ENCODE data around the gene MEAK7.
A peak's percentile ranks its signal among the peaks of the same experiment; 100 is the strongest.
"Not testable (repeated sequence)": the region's sequence is repeated elsewhere in the genome, so short reads cannot be mapped to it uniquely, and the experiment has no call there.

The MEAK7 gene

DNA sequence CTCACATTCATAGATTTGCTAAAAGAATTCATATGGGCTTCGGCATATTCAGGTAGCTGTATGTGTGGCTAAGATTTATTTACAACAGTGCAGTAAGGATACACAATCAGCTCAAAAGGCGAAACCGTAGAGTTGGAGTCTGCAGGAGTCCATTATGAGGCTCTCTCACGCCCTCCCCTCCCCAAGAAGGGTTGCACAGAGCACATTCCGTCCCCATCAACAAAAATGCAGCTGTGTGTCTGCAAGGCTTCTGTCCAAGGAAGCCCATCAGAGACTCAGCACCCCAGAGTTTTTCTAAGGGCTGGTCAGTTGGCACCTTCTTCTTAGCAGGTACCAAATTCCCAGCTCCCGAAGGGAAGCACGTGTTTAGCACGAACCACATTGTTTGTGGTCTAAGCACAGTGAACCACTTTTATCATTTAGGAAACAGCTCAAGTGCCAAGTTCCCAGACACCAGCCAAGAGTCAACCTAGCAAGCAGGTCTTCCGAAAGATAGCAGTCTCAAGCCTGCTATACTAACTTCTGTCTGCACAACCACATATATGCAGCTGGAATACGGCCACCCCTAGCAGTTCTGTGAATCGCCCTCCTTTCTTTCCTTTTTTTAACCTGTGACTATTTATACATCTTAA lies 28.5 kb upstream of the MEAK7 start:
- DNase-seq (ENCODE audit: low spot score), result no peak

GRCh38 chr16:84532291-84532724 lies 27.8 kb upstream of the MEAK7 start:
- DNase-seq (ENCODE audit: low spot score), result peak; percentile 64

- DNase-seq (ENCODE audit: low spot score), result no peak
These were observed 27.2 kb upstream of the MEAK7 start for GRCh38 chr16:84531671-84532111.

- no peak for DNase-seq (ENCODE audit: low spot score)
These were observed 26.1 kb upstream of the MEAK7 start for GRCh38 chr16:84530590-84530989.

DNA sequence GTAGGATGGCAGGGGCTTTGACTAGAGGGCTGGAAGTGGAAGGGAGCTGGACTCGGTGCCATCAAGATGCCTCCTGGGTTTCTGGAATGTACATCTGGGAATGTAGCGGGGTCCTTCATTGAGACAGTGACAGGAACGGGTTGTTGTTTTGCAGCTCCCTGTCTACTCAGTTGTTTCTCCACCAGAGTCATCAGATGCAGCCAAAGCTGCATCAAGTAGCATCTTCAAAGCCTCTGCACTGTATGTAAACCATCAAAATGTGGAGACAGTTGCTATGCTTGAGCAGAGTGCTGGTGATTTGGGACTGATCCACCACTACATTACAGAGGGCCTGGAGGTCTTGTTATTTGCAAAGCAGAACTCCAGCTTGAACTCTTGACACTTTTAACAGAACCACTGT lies 25.1 kb upstream of the MEAK7 start:
- no peak for DNase-seq (ENCODE audit: low spot score)

- DNase-seq (ENCODE audit: low spot score), result no peak
These were observed 23.9 kb upstream of the MEAK7 start for GRCh38 chr16:84528322-84528721.

DNA sequence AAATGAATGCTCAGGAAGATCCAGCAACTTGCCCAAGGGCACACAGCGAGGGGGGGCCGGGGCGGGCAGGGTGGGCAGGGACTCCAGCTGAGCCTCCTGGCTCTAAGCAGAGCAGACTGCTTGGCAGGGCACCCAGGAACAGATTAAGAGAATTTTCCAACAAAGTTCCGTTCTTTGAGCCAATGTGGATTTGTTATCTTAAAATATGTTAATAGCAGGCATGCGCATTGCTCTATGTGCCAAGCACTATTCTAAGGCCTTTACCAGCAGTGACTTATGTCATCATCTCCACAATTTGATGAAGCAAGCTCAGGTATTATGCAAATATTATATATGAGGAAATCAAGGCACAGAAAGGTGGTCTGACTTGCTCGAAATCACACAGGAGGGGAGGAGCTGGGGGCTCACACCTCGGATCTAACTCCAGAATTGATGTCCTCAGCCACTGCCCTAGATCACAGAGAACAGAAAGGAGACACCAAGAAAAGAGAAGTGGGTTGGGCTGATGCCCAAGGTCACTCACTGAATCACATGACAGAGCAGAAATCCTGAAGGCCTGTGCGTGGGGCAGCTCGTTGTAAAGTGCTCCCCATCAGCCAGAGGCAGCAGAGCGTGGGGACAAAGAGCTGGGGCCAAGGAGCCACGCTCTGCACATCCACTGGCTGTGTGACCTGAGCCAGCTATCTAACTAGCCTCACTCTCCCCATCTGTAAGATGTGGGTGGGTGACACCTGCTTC lies 23.2 kb upstream of the MEAK7 start:
- DNase-seq (ENCODE audit: low spot score), result no peak

GRCh38 chr16:84526794-84527531 lies 22.5 kb upstream of the MEAK7 start:
- DNase-seq (ENCODE audit: low spot score), result no peak

GRCh38 chr16:84524941-84525581 lies 20.6 kb upstream of the MEAK7 start:
- not testable (repeated sequence) for DNase-seq (ENCODE audit: low spot score)

- DNase-seq (ENCODE audit: low spot score), result no peak
These were observed 20.0 kb upstream of the MEAK7 start for GRCh38 chr16:84524346-84524920.

DNA sequence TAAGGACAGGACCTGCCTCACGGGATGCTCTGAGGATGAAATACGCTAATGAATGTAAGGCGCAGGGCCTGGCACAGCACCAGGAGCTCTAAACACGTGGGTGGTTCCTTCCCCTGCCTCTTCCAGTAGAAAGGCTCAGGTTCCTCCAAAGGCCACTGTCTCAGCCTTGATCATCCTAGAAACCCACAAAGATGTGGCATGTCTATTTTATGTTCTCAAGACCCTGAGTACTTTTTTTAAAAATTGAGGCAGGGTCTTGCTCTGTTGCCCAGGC lies 17.0 kb upstream of the MEAK7 start:
- no peak for DNase-seq (ENCODE audit: low spot score)

- no peak for DNase-seq (ENCODE audit: low spot score)
These were observed 16.5 kb upstream of the MEAK7 start for GRCh38 chr16:84520725-84521496.

DNA sequence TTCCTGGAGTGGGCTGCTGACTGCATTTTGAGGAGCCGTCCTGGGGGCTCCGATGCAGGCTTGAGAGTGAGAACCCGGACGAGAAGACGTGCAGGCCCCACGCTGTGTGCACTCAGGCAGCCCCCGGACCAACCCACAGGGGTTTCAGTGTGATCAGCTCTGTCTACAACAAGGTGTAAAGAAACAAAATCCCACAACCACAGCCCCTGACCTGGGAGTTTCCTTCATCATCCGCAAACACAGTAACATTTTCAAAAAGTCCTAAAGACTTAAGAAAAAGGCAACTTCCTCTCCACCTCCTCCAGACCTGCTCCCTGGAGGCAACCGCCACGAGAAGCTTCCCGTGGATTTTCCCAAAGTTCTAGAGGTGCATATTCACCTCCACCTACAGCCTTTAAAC lies 15.4 kb upstream of the MEAK7 start:
- DNase-seq (ENCODE audit: low spot score), result no peak

DNA sequence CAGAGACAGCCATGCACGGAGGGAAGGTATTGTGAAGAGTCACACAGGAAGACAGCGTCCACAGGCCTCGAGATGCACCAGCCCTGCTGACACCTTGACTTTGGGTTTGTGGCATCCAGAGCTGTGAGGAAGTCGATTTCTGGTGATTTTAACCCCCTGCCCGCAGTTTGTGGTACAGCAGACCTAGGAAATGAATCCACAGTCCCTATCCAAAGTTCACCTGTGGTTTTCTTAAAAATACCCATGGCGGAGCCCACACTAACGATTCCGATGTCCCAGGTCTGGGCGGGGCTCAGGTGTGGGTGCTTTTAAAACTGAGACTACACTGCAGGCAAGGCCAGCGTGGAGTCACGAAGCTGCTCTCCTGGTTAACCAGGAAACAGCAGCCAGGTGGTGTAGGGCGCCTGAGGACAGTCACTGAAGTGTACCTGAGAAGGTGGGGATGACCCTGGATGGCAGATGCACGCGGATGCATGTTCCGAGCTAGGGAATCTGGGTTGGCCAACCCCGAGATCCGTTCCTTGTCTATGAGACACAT lies 14.4 kb upstream of the MEAK7 start:
- no peak for DNase-seq (ENCODE audit: low spot score)

GRCh38 chr16:84518220-84518619 lies 13.8 kb upstream of the MEAK7 start:
- peak; percentile 74 for DNase-seq (ENCODE audit: low spot score)

- no peak for DNase-seq (ENCODE audit: low spot score)
These were observed 12.9 kb upstream of the MEAK7 start for GRCh38 chr16:84517366-84517765.

DNA sequence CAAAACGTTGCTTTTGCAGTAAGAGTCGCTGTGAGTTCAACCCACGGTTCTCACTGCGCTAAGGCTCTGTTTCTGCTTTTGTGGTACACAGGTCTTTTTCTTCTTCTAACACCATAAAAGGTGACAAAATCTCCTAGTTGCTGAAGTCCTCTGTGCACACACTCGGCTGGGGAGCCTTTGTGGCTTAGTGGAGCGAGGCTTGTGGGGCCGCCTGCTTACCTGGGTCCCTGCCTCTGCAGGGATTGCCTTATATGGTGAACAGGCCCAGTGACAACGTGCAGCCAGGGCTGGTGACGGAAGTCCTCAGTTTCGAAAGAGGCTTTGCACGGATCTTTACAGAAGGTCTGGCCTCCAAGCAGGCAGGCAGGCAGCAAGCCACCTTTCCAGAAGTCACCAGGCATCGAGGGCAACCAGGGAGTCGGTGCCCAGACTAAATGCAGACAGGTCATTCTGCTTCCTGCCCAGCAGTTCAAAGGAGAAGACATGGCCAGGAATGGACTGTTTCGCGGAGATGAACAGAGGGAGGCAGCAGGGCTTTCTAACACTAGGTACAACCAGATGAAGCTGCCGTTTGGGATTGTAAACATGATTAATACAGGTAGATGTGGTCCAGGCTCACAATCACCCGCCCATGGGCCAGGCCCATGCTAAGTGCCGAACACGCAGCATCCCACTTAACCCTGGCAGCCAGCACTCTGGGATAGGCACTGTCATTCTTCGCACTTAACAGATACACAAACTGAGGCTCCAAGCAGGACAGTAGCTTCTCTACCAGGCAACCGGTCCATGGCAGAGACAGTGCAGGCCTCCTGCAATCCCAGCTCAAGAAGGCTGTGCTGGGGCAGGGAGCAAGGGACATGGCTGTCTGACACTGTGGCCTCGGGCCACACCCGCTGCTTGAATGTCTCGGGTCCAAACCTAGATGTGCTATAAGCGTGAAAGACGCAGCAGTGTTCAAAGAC lies 10.7 kb upstream of the MEAK7 start:
- DNase-seq (ENCODE audit: low spot score), result no peak

- no peak for DNase-seq (ENCODE audit: low spot score)
These were observed 9.9 kb upstream of the MEAK7 start for GRCh38 chr16:84514295-84514873.

DNA sequence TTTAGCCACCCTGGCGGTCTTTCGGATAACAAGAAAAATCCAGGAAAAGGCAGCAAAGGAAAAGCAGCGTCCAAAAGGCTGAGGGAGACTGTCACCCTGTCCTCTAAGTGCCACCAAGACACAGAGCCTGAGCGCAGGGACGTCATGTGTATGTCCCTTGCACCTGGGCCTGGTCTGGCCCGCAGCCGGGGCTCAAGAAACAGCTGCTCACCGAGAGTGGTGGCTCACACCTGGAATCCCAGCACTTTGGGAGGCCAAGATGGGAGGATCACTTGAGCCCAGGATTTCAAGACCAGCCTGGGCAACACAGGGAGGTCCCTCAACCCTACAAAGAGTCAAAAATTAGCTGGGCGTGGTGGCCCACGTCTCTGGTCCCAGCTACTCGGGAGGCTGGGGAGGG lies 9.2 kb upstream of the MEAK7 start:
- DNase-seq (ENCODE audit: low spot score), result no peak

DNA sequence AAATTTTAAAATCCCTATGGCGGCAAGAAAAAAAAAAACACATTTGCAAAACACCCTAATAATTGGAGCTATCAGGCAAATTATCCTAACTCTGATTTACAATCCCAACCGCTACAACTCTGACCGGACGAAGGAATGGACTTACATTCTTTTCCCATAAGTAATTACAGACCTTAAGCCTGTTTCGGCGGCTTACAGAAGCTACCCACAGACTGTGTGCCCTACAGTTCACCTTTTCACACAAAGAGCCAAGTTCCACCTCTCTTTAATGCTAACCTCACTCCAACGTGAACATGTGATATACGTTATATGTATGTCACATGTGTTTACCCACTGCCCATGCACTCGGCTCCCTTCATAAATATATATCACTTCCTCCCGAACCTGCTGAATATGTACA lies 8.7 kb upstream of the MEAK7 start:
- no peak for DNase-seq (ENCODE audit: low spot score)
